ENCODE results near the gene SLC38A5.

DNA sequence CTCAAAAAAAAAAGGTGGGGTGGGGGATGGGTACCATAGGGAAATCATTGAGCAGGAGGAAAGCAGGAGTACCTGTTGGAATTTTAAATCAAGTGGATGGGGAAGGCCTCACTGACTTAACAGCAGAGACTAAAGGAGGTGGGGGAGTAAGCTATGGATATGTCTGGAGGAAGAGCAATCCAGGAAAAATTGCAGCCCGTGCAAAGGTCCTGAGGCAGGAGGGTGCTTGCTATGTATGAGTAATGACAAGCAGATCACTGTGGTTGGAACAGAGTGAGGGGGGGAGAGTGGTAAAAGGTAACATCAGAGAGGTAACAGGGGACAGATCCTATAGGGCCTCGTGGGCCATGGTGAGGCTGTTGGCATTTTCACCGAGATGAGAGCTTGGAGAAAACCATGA is 10.1 kb upstream of the SLC38A5 start:
- TF ChIP-seq, protein P1, sequence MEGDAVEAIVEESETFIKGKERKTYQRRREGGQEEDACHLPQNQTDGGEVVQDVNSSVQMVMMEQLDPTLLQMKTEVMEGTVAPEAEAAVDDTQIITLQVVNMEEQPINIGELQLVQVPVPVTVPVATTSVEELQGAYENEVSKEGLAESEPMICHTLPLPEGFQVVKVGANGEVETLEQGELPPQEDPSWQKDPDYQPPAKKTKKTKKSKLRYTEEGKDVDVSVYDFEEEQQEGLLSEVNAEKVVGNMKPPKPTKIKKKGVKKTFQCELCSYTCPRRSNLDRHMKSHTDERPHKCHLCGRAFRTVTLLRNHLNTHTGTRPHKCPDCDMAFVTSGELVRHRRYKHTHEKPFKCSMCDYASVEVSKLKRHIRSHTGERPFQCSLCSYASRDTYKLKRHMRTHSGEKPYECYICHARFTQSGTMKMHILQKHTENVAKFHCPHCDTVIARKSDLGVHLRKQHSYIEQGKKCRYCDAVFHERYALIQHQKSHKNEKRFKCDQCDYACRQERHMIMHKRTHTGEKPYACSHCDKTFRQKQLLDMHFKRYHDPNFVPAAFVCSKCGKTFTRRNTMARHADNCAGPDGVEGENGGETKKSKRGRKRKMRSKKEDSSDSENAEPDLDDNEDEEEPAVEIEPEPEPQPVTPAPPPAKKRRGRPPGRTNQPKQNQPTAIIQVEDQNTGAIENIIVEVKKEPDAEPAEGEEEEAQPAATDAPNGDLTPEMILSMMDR (IDR thresholded peaks at IDR 0.05; ENCODE audit: insufficient read depth, low read length, poor library complexity, severe bottlenecking) = no peak
- TF ChIP-seq EZH2phosphoT487 (conservative IDR thresholded peaks at IDR 0.05; ENCODE audit: low read length) = no peak
